Small intestine (tissue), 7 donors: ENCODE results near the gene ALKBH6. TPM values are rescaled to one million over a fixed set of nuclear protein-coding genes. Genes with fewer than 3 reads are reported as not detected.

Source experiments
- DNase-seq, 2 donors: peaks; one replicate each; pipeline versions ENCODE4 v3.0.0 to v3.0.0-alpha.2; 2013
- FAIRE-seq: peaks from 2 replicates; lab custom pipeline; 2012; peaks lifted over from hg19 to GRCh38; lab: Jason Lieb, UNC
- H3K27ac ChIP-seq, 3 donors: one replicate each; pipeline ENCODE4 v1.5.1; 2013; ENCODE audit warnings: low read length in 2 of 3, mild to moderate bottlenecking in 2 of 3, control low read depth in 1 of 3, inconsistent platforms in 1 of 3, low read depth in 1 of 3, moderate library complexity in 1 of 3
- H3K27me3 ChIP-seq, 3 donors: one replicate each; pipeline ENCODE4 v1.6.1; 2013; ENCODE audit warnings: low read length in 3 of 3, inconsistent platforms in 1 of 3; ENCODE audit not compliant: control insufficient read depth in 3 of 3, insufficient read depth in 3 of 3
- H3K36me3 ChIP-seq, 3 donors: one replicate each; pipeline ENCODE4 v1.6.1; 2013; ENCODE audit warnings: low read length in 3 of 3, inconsistent platforms in 1 of 3, low read depth in 1 of 3, mild to moderate bottlenecking in 1 of 3, moderate library complexity in 1 of 3; ENCODE audit not compliant: control insufficient read depth in 3 of 3, insufficient read depth in 2 of 3
- H3K4me1 ChIP-seq, 3 donors: one replicate each; pipeline ENCODE4 v1.6.1; 2013; ENCODE audit warnings: low read length in 2 of 3, inconsistent platforms in 1 of 3, low read depth in 1 of 3, mild to moderate bottlenecking in 1 of 3, moderate library complexity in 1 of 3; ENCODE audit not compliant: control insufficient read depth in 3 of 3, insufficient read depth in 2 of 3
- H3K4me3 ChIP-seq, 3 donors: one replicate each; pipeline ENCODE4 v1.5.1; 2013; ENCODE audit warnings: low read length in 3 of 3, control low read depth in 1 of 3, inconsistent platforms in 1 of 3, low read depth in 1 of 3, mild to moderate bottlenecking in 1 of 3, moderate library complexity in 1 of 3
- H3K9me3 ChIP-seq, 2 donors: one replicate each; pipeline ENCODE4 v1.6.1; 2013; ENCODE audit warnings: low read depth in 1 of 2, low read length in 1 of 2; ENCODE audit not compliant: control insufficient read depth in 2 of 2, insufficient read depth in 1 of 2
- WGBS, 3 donors: extraction: QIAGEN DNeasy Blood & Tissue Kit; methylation state at CpG; one replicate each; pipeline ENCODE4 v1.1.7; 2013; 5-methylcytosine and 5-hydroxymethylcytosine counted together
- polyA plus RNA-seq, 4 donors: library from polyadenylated mRNA; stranded (reverse) in 3 of 4; unstranded in 1 of 4; fragments of 200-250 nt in 3 of 4; fragments of 120-200 nt in 1 of 4; gene quantifications; one replicate each; pipeline versions ENCODE4 v1.2.1 to v1.2.3, GENCODE V29; 2013
- donor health status: healthy with polysubstance abuse.
- donor health status: control.
- donor health status: control.
- donor health status: Bipolar disorder and iron deficiency.
- donor health status: healthy.

Gene ALKBH6
- polyA plus RNA-seq, 4 donors = 14.3 to 19.7 (median 15.6) TPM

DNA sequence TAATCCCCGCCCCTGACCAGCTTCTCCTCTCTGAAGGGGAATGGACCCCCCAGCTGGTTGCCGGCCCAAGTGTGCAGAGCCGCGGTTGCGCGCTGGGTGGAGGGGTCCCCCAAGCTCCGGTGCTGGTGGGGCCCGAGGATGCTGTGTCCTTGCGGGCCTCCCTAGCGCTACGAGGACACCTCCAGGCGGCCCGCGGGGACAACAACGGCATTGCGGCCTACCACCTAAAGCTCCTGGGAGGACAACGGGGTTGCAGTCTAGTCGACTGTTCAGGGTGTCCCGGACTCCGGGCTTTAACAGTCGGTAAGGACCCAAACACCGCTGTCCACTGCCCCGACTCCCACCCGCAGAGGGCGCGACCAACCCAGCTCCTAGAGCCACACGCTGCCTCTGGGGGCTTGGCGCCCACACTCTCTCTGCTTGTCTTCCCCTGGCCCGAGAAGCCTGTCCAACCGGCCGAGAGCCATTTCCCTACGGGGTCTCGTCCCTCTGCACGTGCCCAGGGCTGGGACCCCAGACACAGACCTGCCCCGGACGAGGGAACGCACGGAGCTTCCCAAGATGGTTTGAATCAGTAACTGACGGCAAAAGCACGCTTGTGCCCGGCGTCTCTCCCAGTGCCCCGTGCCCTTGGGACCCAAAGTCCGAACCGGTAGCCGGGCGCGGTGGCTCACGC is 20.0 kb downstream of the ALKBH6 start:
- Histone ChIP-seq H3K27ac (no peak overlapping the region), H3K9me3 (no peaks in the 10 kb centered on the region), H3K36me3 (peaks cover 0 to 17% (median 5%) of the 10 kb centered on the region in 3 donors), H3K4me3 (peak overlapping the region in 2 of 3 donors; percentile 76 to 83), H3K27me3 (peaks cover 0 to 6% (median 0%) of the 10 kb centered on the region in 3 donors), H3K4me1 (peaks cover 2 to 15% (median 6%) of the 10 kb centered on the region in 3 donors)
- DNase-seq (peak; percentile 57 to 65), FAIRE-seq (no peak)
- WGBS, 3 donors = 39 to 47% (median 41%) methylated on average over 45 to 49 of the region's 49 CpGs

DNA sequence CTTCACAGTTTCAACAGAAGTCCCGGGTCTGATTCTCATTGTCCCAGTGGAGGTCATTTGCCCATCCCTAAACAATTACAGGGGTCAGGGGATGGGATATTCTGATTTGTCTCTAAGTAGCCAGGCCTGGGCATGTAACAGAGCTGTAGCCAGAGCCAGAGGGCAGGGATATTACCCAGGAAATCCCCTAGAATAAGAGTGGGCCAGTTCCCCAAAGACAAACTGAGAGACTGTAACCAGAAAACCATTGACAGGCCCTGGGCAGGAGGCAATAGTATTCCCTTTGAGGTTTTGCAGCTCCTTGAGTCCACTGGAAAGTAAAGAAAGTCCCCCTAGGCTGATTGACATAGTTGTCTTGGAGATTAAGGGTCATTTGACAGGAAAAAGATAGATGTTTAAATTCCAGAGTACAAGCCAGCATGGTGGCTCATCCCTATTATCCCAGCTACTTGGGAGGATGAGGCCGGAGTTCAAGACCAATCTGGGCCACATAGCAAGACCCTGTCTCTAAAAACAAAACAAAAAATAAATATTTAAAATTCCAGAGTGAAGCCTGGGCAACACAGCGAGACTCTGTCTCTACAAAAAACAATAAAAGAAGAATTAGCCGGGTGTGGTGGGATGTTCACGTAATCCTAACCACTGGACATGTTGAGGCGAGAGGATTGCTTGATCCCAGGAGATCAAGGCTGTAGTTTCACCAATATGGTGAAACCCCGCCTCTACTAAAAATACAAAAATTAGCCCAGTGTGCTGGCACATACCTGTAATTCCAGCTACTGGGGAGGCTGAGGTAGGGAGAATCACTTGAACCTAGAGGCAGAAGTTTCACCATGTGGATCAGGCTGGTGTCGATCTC is 20.9 kb downstream of the ALKBH6 start:
- Histone ChIP-seq H3K4me1 (peaks cover 2 to 15% (median 6%) of the 10 kb centered on the region in 3 donors), H3K4me3 (no peak overlapping the region), H3K27me3 (peaks cover 0 to 12% (median 0%) of the 10 kb centered on the region in 3 donors), H3K36me3 (peaks cover 0 to 8% (median 5%) of the 10 kb centered on the region in 3 donors), H3K9me3 (peaks cover 0 to 5% of the 10 kb centered on the region in 2 donors), H3K27ac (no peak overlapping the region)
- WGBS, 3 donors = 88 to 93% (median 90%) methylated on average over 8 of the region's 8 CpGs
- no peak for FAIRE-seq
- no peak for DNase-seq

DNA sequence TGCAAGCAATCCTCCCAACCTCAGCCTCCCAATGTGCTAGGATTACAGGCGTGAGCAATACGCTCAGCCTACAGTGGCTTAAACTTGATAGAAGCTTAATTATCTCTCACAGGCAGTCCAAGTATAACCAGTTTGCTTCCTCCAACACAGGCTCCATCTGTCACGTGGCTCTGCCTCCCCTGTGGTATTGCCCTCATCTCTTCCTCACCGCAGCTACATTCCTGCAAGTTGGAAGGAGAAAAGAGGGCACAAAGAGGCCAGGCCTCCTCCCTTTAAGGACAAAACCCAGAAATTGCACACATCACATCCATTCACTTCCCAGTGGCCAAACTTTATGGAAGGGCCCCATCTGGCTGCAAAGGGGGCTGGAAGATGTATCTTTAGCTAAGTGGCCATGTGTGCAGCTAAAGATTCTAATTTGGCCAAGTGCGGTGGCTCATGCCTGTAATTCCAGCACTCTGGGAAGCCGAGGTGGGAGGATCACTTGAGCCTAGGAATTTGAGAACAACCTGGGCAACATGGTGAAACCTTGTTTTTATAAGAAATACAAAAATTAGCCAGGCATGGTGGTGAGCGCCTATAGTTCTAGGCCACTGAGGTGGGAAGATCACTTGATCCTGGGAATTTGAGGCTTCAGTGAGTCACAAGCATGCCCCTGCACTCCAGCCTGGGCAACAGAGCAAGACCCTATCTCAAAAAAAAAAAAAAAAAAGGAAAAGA is 22.1 kb downstream of the ALKBH6 start:
- peaks cover 0 to 24% (median 0%) of the 10 kb centered on the region in 3 donors for H3K27me3 ChIP-seq
- H3K27ac ChIP-seq = no peak overlapping the region
- 81 to 84% (median 81%) methylated on average over 7 of the region's 7 CpGs for WGBS, 3 donors
- peaks cover 2 to 15% (median 6%) of the 10 kb centered on the region in 3 donors for H3K4me1 ChIP-seq
- DNase-seq (no peak), FAIRE-seq (no peak)
- peaks cover 0 to 5% of the 10 kb centered on the region in 2 donors for H3K9me3 ChIP-seq
- H3K4me3 ChIP-seq = no peak overlapping the region
- no peaks in the 10 kb centered on the region for H3K36me3 ChIP-seq

DNA sequence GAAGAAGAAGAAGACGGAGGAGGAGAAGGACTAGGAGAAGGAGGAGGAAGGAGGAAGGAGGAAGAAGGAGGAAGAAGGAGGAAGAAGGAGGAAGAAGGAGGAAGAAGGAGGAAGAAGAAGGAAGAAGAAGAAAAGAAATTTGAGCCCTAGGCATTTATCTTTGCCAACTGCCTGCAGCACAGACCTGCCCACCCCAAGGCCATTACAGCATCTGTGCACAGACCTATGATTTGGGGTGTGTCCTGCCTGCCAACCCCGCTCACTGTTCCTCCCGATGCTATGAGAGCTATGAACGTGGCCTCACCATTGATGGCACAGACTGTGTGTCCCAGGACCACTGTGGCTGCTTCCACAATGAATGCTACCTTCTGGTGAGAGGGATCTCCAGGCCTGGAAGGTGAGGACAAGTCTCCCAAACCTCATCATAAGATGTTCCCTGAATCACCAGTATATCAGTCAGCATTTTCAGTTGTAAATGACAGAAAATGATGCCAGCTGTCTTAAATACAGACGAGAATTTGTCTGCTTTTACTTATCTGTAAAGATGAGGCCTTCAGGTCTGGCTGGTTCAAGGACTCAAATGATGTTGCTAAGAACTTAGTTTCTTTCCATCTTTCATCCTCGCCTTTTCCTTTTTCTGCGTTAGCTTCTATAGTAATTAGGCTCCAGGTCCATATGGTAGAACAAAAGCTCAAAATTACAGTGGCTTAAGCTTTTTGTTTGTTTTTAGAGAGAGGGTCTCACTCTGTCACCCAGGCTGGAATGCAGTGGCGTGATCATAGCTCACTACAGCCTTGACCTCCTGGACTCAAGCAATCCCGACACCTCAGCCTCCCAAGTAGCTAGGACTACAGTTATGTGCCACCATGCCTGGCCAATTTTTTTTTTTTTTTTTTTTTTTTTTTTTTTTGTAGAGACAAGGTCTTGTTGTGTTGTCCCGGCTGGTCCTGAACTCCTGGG is 23.0 kb downstream of the ALKBH6 start:
- WGBS, 3 donors = 65 to 78% (median 77%) methylated on average over 10 of the region's 10 CpGs
- no peak overlapping the region for H3K27ac ChIP-seq
- H3K4me1 ChIP-seq = peaks cover 0 to 9% (median 6%) of the 10 kb centered on the region in 3 donors
- no peak overlapping the region for H3K4me3 ChIP-seq
- H3K9me3 ChIP-seq = peaks cover 0 to 5% of the 10 kb centered on the region in 2 donors
- DNase-seq (no peak), FAIRE-seq (no peak)
- H3K36me3 ChIP-seq = no peaks in the 10 kb centered on the region
- H3K27me3 ChIP-seq = peaks cover 0 to 33% (median 4%) of the 10 kb centered on the region in 3 donors

DNA sequence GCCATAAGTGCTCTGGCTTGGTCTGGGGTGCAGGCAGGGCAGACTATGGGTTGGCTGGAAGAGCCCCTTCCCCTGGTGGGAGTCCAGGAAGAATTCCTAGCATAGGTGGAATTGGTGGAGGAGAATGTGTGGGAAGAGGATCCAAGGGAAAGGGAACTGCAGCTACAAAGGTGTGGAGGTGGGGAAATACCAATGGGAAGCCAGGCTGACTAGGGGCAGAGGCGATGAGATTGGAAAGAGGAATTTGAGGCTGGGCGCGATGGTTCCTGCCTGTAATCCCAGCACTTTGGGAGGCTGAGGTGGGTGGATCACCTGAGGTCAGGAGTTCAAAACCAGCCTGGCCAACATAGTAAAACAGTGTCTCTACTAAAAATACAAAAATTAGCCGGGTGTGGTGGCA is 23.9 kb downstream of the ALKBH6 start:
- H3K27ac ChIP-seq = no peak overlapping the region
- FAIRE-seq = no peak
- WGBS, 3 donors = 88 to 91% (median 90%) methylated on average over 4 of the region's 4 CpGs

DNA sequence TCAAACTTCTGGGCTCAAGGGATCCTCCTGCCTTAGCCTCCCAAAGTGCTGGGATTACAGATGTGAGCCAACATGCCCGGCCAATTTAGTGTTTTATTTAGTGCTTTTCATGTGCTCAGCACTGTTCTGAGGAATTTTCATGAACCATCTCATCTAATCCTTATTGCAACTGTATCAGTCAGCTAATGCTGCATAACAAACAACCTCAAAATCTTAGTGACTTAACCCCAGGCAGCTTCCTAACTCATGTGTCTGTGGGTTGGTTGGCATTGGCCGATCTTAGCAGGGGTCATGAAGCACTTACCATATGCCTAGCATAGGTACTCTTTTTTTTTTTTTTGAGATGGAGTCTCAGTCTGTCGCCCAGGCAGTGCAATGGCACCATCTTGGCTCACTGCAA is 25.2 kb downstream of the ALKBH6 start:
- FAIRE-seq (no peak), DNase-seq (no peak)
- Histone ChIP-seq H3K9me3 (peaks cover 0 to 5% of the 10 kb centered on the region in 2 donors), H3K36me3 (no peaks in the 10 kb centered on the region), H3K4me3 (no peak overlapping the region), H3K27ac (no peak overlapping the region), H3K4me1 (no peaks in the 10 kb centered on the region), H3K27me3 (peaks cover 0 to 47% (median 7%) of the 10 kb centered on the region in 3 donors)
- 89 to 94% (median 90%) methylated on average over 3 of the region's 3 CpGs for WGBS, 3 donors

More for the DNA sequence above, 23.9 kb downstream of the ALKBH6 start:
- DNase-seq = no peak
- Histone ChIP-seq H3K4me1 (peaks cover 0 to 5% (median 3%) of the 10 kb centered on the region in 3 donors), H3K9me3 (peaks cover 0 to 5% of the 10 kb centered on the region in 2 donors), H3K27me3 (peaks cover 0 to 41% (median 5%) of the 10 kb centered on the region in 3 donors), H3K4me3 (no peak overlapping the region), H3K36me3 (no peaks in the 10 kb centered on the region)

DNA sequence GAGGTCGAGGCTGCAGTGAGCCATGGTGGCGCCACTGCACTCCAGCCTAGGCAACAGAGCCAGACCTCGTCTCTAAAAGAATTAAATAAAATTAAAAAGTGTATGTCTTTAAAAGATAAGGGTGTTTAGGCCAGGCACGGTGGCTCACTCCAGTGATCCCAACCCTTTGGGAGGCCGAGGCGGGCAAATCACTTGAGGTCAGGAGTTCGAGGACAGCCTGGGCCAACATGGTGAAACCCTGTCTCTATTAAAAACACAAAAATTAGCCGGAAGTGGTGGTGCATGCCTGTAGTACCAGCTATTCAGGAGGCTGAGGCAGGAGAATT is 26.5 kb downstream of the ALKBH6 start:
- 20 to 33% (median 24%) methylated on average over 7 to 8 of the region's 8 CpGs for WGBS, 3 donors
- Histone ChIP-seq H3K27ac (no peak overlapping the region), H3K27me3 (peaks cover 0 to 53% (median 8%) of the 10 kb centered on the region in 3 donors), H3K4me1 (no peaks in the 10 kb centered on the region), H3K36me3 (no peaks in the 10 kb centered on the region), H3K4me3 (no peak overlapping the region), H3K9me3 (peaks cover 0 to 5% of the 10 kb centered on the region in 2 donors)
- DNase-seq (no peak), FAIRE-seq (no peak)
